ENCODE results near the gene KLK11.

KLK11 gene

GRCh38 chr19:51024924-51025323 is 1.5 kb downstream of the KLK11 start:
- CTCF ChIA-PET, result no interaction called here
- no peak for DNase-seq (ENCODE audit: extremely low spot score)
- TF ChIP-seq SUZ12 (IDR thresholded peaks at IDR 0.05), result no peak
- TF ChIP-seq ZNF384 (IDR thresholded peaks at IDR 0.05), result no peak
- TF ChIP-seq LEF1 (IDR thresholded peaks at IDR 0.05; ENCODE audit: borderline replicate concordance), result no peak
- no peak for TF ChIP-seq HDGF (IDR thresholded peaks at IDR 0.05; ENCODE audit: borderline replicate concordance)
- no peak for TF ChIP-seq NFRKB (IDR thresholded peaks at IDR 0.05)
- no peak for TF ChIP-seq CTBP1 (IDR thresholded peaks at IDR 0.05; ENCODE audit: borderline replicate concordance)
- POLR2A ChIA-PET, result no interaction called here

- ChIA-PET POLR2A (no interaction called here), CTCF (no interaction called here)
- no peak for DNase-seq (ENCODE audit: extremely low spot score)
- TF ChIP-seq SP1 (IDR thresholded peaks at IDR 0.05) (no peak), LEF1 (IDR thresholded peaks at IDR 0.05; ENCODE audit: borderline replicate concordance) (no peak), ARNT (IDR thresholded peaks at IDR 0.05) (no peak), FOXA1 (IDR thresholded peaks at IDR 0.05) (no peak)
Observed at GRCh38 chr19:51023946-51024345, 2.5 kb downstream of the KLK11 start.

GRCh38 chr19:51022526-51022925 is 3.9 kb downstream of the KLK11 start:
- DNase-seq (ENCODE audit: extremely low spot score), result no peak
- TF ChIP-seq FOXA1 (IDR thresholded peaks at IDR 0.05) (no peak), HDGF (IDR thresholded peaks at IDR 0.05; ENCODE audit: borderline replicate concordance) (no peak), FOXK2 (IDR thresholded peaks at IDR 0.05) (no peak), ARNT (IDR thresholded peaks at IDR 0.05) (no peak), PKNOX1 (IDR thresholded peaks at IDR 0.05) (no peak), SP1 (IDR thresholded peaks at IDR 0.05) (no peak), CTBP1 (IDR thresholded peaks at IDR 0.05; ENCODE audit: borderline replicate concordance) (no peak)
- CTCF ChIA-PET, result no interaction called here
- POLR2A ChIA-PET, result no interaction called here

- CTCF ChIA-PET, result interaction anchor here (0.6 to 1.5 kb wide), 11 partner anchors 10 to 809 kb away, joined by 3 to 6 read pairs (median 3); no protein-coding TSS in a partner anchor
- peak; percentile 34 for DNase-seq (ENCODE audit: extremely low spot score)
- POLR2A ChIA-PET, result no interaction called here
- TF ChIP-seq ZNF384 (IDR thresholded peaks at IDR 0.05) (peak; percentile 53; the same call in 1 of the 2 replicates), CTBP1 (IDR thresholded peaks at IDR 0.05; ENCODE audit: borderline replicate concordance) (no peak)
Observed at GRCh38 chr19:51020988-51021651, 5.3 kb downstream of the KLK11 start.

- DNase-seq (ENCODE audit: extremely low spot score), result no peak
- ChIA-PET CTCF (no interaction called here), POLR2A (no interaction called here)
- TF ChIP-seq SUZ12 (IDR thresholded peaks at IDR 0.05), result no peak
Observed at GRCh38 chr19:51019544-51019925, 6.9 kb downstream of the KLK11 start, which contains the start of gene KLK10. Gene KLK10 (minus strand): TSS chr19:51019709. CDS start chr19:51019130, 579 bp downstream.

GRCh38 chr19:51018745-51019543 is 7.5 kb downstream of the KLK11 start:
- DNase-seq (ENCODE audit: extremely low spot score), result no peak
- no peak for TF ChIP-seq SP1 (IDR thresholded peaks at IDR 0.05)
- TF ChIP-seq FOXM1 (IDR thresholded peaks at IDR 0.05; ENCODE audit: borderline replicate concordance), result no peak
- TF ChIP-seq BHLHE40 (IDR thresholded peaks at IDR 0.05; ENCODE audit: borderline replicate concordance), result no peak
- no peak for TF ChIP-seq ELF4 (IDR thresholded peaks at IDR 0.05)
- no peak for TF ChIP-seq PKNOX1 (IDR thresholded peaks at IDR 0.05)
- TF ChIP-seq SUZ12 (IDR thresholded peaks at IDR 0.05), result no peak
- no peak for TF ChIP-seq NFRKB (IDR thresholded peaks at IDR 0.05)
- no peak for TF ChIP-seq HDGF (IDR thresholded peaks at IDR 0.05; ENCODE audit: borderline replicate concordance)
- no peak for TF ChIP-seq FOXA1 (IDR thresholded peaks at IDR 0.05)
- TF ChIP-seq ZNF384 (IDR thresholded peaks at IDR 0.05), result no peak
- TF ChIP-seq FOXK2 (IDR thresholded peaks at IDR 0.05), result no peak
- TF ChIP-seq TARDBP (IDR thresholded peaks at IDR 0.05), result no peak
- TF ChIP-seq ARNT (IDR thresholded peaks at IDR 0.05), result no peak
- no peak for TF ChIP-seq LEF1 (IDR thresholded peaks at IDR 0.05; ENCODE audit: borderline replicate concordance)
- TF ChIP-seq CTBP1 (IDR thresholded peaks at IDR 0.05; ENCODE audit: borderline replicate concordance), result no peak
- no peak for TF ChIP-seq L3MBTL2 (conservative IDR thresholded peaks at IDR 0.05)
- ChIA-PET POLR2A (no interaction called here), CTCF (no interaction called here)

GRCh38 chr19:51016798-51017683 is 9.4 kb downstream of the KLK11 start:
- CTCF ChIA-PET, result interaction anchor here (0.6 to 2.2 kb wide), 14 partner anchors 9 to 221 kb away, joined by 3 to 9 read pairs (median 3); partner anchors contain the start of genes CTU1 and KLK11
- TF ChIP-seq ARNT (IDR thresholded peaks at IDR 0.05), result no peak
- no peak for TF ChIP-seq LEF1 (IDR thresholded peaks at IDR 0.05; ENCODE audit: borderline replicate concordance)
- no peak for TF ChIP-seq NFRKB (IDR thresholded peaks at IDR 0.05)
- no peak for TF ChIP-seq SUZ12 (IDR thresholded peaks at IDR 0.05)
- no peak for TF ChIP-seq FOXA1 (IDR thresholded peaks at IDR 0.05)
- no peak for TF ChIP-seq BHLHE40 (IDR thresholded peaks at IDR 0.05; ENCODE audit: borderline replicate concordance)
- TF ChIP-seq HDGF (IDR thresholded peaks at IDR 0.05; ENCODE audit: borderline replicate concordance), result no peak
- peak; percentile 84 for DNase-seq (ENCODE audit: extremely low spot score)
- POLR2A ChIA-PET, result interaction anchor here (0.9 to 1.2 kb wide), 2 partner anchors 15 to 48 kb away, joined by 3 read pairs; partner anchors contain the start of gene KLK13
